ENCODE measurements around the gene PLAC9. TPM values are rescaled to one million over a fixed set of nuclear protein-coding genes. Genes with fewer than 3 reads are reported as not detected.

PLAC9 gene
- total RNA-seq, 4 donors from 2014 or later = 4.0 to 12.4 (median 8.9) TPM

DNA sequence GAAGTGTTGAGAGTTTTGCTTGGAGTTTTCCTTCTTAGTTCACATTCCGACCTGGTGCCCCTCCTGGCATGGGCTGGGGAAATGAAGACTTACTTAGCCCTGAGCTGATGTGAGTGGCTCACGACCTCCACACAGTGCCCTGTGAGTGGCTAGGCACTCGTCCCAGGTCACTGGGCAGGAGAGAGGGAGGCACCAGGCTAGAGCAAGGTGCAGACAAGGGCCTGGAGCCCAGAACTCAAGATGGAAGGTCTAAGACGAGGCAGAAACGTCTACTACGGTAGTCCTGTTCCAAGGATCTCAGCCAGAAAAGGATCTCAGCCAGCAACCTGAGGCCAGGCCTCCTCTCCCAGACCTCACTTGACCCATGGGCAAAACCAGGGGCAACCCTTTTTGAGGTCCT is 50.5 kb downstream of the PLAC9 start:
- Histone ChIP-seq H3K4me3 (no peak overlapping the region), H3K27ac (no peak overlapping the region), H3K4me1 (peaks cover 2 to 46% (median 12%) of the 10 kb centered on the region in 4 donors), H3K27me3 (no peaks in the 10 kb centered on the region), H3K36me3 (peaks cover 0 to 13% (median 0%) of the 10 kb centered on the region in 3 donors), H3K9me3 (no peaks in the 10 kb centered on the region)
- TF ChIP-seq, protein P1, sequence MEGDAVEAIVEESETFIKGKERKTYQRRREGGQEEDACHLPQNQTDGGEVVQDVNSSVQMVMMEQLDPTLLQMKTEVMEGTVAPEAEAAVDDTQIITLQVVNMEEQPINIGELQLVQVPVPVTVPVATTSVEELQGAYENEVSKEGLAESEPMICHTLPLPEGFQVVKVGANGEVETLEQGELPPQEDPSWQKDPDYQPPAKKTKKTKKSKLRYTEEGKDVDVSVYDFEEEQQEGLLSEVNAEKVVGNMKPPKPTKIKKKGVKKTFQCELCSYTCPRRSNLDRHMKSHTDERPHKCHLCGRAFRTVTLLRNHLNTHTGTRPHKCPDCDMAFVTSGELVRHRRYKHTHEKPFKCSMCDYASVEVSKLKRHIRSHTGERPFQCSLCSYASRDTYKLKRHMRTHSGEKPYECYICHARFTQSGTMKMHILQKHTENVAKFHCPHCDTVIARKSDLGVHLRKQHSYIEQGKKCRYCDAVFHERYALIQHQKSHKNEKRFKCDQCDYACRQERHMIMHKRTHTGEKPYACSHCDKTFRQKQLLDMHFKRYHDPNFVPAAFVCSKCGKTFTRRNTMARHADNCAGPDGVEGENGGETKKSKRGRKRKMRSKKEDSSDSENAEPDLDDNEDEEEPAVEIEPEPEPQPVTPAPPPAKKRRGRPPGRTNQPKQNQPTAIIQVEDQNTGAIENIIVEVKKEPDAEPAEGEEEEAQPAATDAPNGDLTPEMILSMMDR (IDR thresholded peaks at IDR 0.05) = no peak
- no peak for TF ChIP-seq POLR2A (IDR thresholded peaks at IDR 0.05)
- DNase-seq = no peak

DNA sequence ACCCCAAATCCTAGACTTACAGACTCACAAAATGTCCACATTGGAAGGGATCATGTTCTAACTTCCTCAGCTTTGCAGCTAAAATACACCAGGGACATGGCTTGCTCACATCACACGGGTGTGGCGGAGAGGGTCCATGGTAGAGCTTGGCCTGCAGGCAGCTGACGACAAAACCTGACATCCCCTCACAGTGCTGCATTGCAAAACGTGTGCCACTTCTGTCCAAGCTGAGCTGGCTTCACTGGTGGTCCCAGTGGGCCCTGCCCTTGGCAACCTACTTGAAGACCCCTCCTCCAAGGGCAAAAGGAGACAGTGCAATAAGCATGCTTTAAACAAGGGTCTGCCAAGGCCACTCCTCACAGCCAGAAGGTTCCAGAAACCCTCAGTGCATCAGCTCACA is 50.9 kb downstream of the PLAC9 start:
- no peak for TF ChIP-seq POLR2A (IDR thresholded peaks at IDR 0.05)
- TF ChIP-seq, protein P1 (IDR thresholded peaks at IDR 0.05) = no peak
- Histone ChIP-seq H3K27ac (no peak overlapping the region), H3K4me3 (no peak overlapping the region), H3K4me1 (peaks cover 4 to 46% (median 14%) of the 10 kb centered on the region in 4 donors), H3K9me3 (no peaks in the 10 kb centered on the region), H3K36me3 (peaks cover 0 to 13% (median 0%) of the 10 kb centered on the region in 3 donors), H3K27me3 (no peaks in the 10 kb centered on the region)
- DNase-seq = peak in 1 of 3 donors; percentile 30

DNA sequence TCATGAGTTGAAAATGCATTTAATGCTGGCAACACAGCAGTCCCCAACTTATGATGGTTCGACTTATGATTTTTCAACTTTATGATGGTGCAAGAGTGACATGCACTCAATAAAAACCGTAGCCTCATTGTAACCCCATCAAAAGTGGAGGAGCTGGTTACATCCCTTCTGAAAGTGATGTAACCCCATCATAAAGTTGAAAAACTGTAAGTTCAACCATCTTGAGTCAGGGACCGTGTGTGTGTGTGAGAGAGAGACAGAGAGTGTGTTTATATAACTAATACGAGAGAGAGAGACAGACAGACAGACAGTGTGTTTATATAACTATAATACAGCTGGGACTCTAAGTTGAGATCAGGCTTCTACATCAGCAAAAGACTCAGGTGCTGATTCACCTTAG is 51.8 kb downstream of the PLAC9 start:
- peaks cover 0 to 13% (median 0%) of the 10 kb centered on the region in 3 donors for H3K36me3 ChIP-seq
- DNase-seq = no peak
- H3K27me3 ChIP-seq = no peaks in the 10 kb centered on the region
- TF ChIP-seq POLR2A (IDR thresholded peaks at IDR 0.05) = no peak
- TF ChIP-seq, protein P1 (IDR thresholded peaks at IDR 0.05) = no peak
- H3K4me3 ChIP-seq = no peak overlapping the region
- H3K27ac ChIP-seq = no peak overlapping the region
- peaks cover 4 to 53% (median 22%) of the 10 kb centered on the region in 4 donors for H3K4me1 ChIP-seq
- no peaks in the 10 kb centered on the region for H3K9me3 ChIP-seq

DNA sequence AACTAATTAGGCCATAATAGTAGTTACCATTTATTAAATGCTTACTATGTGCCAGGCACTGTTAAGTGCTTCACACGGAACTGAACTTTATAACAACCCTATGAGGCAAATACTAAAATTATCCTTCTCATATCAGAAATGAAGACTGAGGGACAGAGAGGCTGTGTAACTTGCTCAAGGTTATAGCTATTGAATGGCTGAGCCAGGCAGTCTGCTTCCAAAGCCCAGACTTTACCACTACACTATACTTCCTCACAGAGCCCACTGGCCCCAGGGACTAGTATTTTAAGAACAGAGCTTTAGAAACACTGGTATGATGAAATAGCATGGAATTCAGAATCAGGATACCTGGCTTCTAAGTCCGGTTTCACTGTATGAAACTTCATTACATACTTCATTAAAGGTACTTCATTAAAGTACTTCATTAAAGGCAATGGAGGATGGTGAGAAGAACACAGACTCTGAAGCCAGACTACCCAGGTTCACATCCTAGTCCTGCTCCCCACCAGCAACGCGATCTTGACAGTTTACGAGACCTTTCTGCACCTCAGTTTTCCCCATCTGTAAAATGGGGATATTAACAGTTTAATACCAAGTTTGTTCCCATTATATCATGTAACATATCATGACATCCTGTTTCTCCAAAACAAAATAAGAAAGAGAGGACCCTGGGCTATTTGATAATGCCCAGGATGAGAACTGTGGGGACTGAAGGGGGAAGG is 53.2 kb downstream of the PLAC9 start:
- no peak overlapping the region for H3K4me3 ChIP-seq
- no peaks in the 10 kb centered on the region for H3K27me3 ChIP-seq
- no peak for DNase-seq
- no peaks in the 10 kb centered on the region for H3K9me3 ChIP-seq
- H3K27ac ChIP-seq = peak overlapping the region in 1 of 4 donors; percentile 85
- peaks cover 4 to 66% (median 22%) of the 10 kb centered on the region in 4 donors for H3K4me1 ChIP-seq
- H3K36me3 ChIP-seq = peaks cover 0 to 6% (median 0%) of the 10 kb centered on the region in 3 donors
- TF ChIP-seq, protein P1 (IDR thresholded peaks at IDR 0.05) = no peak
- TF ChIP-seq POLR2A (IDR thresholded peaks at IDR 0.05) = no peak

DNA sequence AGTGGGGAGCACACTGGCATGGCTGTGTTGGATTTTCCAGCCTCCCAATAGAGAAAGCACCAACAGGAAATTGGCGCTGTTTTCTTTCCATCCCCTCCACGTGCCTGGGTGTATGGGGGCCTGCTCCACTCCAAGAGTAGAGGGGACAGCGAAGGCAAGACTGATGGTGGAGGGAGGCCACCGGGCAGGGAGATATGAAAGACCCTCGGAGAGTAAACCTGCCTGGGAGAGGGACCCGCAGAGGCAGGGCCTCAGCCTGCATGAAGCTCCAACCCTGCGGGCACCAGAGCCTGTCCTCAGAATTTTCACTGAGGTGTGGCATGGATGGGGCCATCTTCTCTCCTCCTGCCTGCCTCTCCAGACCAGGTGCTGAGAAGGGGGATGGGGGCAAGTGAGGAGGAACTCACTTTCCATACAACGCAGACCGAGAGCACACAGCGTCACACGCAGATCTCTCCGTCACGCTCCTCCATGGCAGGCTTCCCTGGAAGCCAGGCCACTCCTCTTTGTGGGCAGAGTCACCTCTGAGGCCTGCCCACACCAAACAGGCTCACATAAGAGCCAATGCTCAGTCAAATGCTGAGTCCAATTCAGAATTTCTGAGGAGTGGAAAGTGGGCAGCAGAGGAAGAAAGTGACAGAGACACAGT is 54.0 kb downstream of the PLAC9 start:
- Histone ChIP-seq H3K36me3 (no peaks in the 10 kb centered on the region), H3K4me3 (no peak overlapping the region), H3K4me1 (peaks cover 4 to 71% (median 26%) of the 10 kb centered on the region in 4 donors), H3K27ac (peak overlapping the region; percentile 65 to 86 (median 80)), H3K9me3 (no peaks in the 10 kb centered on the region), H3K27me3 (no peaks in the 10 kb centered on the region)
- peak in 1 of 3 donors; percentile 44 for DNase-seq
- TF ChIP-seq POLR2A (IDR thresholded peaks at IDR 0.05) = no peak
- TF ChIP-seq, protein P1 (IDR thresholded peaks at IDR 0.05) = no peak

Data from Peyer's patch (tissue), 4 donors.